GM18861 (cell line): Measurements from ENCODE around the gene ERAL1.
A peak's percentile ranks its signal among the peaks of the same experiment; 100 is the strongest.
"Not testable (repeated sequence)": the region's sequence is repeated elsewhere in the genome, so short reads cannot be mapped to it uniquely, and the experiment has no call there.

Source experiments
- ATAC-seq: cut with Tn5 transposase; IDR thresholded peaks from one replicate; pipeline ENCODE4 v1.9.1; 2021; ENCODE audit not compliant: unreplicated experiment

Gene ERAL1

DNA sequence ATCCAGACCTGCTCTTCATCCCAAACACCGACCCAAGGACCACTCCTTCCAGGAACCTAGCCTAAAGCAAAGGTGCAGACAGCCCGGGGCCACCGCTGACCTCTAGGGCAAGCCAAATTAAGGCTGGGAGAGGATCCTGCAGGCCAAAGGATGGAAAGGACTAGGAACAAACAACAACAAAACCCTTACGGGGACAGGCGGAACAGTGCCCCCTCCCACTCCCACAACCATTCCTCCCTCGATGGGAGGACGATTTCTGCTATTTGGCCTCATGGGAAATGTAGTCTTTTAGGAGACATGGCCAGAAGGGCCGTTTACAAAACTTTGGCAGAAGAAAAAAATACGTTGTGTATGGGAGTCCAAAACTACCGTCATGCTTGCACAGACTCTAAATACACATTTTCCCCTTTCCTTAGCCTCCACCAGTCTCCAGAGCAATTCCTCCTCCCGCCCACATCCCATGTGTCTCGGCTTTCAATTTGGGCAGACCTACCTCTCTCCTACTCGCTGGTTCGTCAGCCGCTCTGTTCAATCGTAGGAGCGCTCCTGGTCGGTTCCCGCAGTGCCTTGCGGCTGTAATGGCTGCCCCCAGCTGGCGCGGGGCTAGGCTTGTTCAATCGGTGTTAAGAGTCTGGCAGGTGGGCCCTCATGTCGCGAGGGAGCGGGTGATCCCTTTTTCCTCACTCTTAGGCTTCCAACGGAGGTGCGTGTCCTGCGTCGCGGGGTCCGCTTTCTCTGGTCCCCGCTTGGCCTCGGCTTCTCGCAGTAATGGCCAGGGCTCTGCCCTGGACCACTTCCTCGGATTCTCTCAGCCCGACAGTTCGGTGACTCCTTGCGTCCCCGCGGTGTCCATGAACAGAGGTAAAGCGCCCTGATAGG, at the start of gene ERAL1:
TSS of gene ERAL1 (plus strand) at position 560 of the 879 bp plus-strand sequence. CDS start at position 579, 19 bp downstream.
- peak; percentile 93 for ATAC-seq

DNA sequence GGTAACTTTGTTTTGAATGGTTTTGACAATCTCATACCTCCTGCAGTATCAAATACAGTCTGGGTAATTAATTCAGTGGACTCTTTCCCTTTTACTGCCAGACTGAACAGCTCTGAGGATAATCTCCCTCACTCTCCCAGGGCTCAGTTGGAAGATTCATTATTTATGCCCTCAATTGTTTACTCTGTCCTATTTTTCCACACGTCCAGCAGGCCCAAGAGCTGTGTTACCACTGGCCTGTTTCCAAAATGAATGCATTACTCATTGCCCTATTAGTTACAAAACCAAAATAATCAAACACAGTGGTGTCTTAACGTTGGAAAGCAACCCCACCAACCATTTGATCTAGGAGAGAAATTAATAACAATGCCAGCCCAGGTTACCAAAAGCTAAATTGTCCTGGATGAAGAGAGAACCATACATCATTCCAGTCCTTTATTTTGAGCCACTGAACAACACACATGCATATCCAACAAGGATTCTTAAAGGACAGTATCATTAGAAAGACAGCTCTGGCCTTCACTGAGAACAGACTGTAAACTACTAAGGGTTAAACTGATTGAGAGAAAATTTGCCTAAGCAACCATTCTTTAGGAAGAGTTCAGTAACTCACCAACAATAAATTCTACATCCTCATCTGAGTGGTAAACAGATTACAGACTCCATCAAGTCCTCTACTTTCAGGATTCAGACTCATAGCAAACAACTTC, 46.7 kb upstream of the ERAL1 start:
- no peak for ATAC-seq

DNA sequence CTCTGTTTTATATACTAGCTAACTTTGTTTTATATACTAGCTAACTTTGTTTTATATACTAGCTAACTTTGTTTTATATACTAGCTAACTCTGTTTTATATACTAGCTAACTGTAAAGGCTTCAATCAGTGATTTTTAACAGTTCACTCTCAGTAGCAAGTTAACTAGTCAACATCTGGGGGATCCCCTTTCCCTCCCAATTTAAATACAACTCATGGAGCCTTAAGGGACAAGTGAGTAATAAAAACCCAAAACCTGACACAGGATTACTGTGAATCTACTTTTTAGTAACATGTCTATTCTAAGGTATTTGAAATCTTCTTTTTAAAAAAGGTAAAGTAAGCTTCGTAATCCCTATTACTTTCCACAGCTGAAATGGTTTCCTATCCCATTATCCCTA, 44.4 kb upstream of the ERAL1 start:
- ATAC-seq, result no peak

DNA sequence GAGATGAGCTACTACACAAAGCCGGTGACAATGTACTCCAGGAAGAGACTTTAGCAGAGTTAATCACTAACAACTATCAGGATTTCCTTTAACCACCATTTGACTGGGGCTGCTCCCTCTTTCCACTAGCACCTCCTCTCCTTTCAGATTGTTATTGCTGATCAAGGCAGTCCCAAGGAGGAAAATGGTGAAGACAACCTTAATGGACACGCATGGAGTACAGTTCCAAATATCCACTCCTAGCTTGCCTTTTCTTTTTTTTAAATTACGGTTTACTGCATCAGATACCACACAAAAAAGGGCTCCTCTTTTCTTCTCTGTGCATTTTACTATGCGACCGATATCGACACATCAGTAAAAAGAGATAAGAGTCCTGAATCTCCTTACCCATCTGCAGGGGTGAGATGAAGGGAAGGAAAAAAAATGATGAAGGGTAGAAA, 43.1 kb upstream of the ERAL1 start:
- no peak for ATAC-seq

DNA sequence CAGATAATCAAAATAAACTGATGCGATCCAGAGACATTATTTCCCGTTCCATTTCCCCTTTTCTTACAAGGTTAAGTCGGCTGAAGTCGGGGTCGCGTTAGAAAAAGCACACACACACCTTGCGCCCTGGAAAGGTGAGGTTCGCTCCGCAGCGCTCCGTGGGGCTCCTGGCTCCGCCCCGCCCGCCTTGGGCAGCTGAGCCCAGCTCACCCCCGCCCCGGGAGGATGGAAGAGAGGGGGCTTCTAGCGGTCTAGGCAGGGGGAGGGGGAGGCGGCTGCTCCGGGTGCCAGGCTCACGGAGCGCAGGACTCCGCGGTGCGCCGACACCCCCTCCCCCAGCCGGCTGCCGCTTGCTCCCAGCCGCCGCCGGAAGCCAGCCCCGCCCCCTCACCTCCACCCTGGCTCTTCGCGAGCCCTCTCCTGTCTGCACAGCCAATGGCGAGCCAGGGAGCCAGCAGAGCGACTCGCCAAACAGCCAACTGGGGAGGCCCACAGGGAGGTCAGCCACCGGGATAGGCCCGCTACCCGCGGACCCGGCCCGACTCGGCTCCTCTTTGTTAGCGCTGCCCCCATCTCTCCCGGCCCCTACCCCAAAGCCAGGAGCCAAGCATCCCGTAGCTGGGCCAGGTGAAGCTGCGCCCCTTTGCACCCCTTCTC, 42.6 kb upstream of the ERAL1 start:
- ATAC-seq, result peak; percentile 91

DNA sequence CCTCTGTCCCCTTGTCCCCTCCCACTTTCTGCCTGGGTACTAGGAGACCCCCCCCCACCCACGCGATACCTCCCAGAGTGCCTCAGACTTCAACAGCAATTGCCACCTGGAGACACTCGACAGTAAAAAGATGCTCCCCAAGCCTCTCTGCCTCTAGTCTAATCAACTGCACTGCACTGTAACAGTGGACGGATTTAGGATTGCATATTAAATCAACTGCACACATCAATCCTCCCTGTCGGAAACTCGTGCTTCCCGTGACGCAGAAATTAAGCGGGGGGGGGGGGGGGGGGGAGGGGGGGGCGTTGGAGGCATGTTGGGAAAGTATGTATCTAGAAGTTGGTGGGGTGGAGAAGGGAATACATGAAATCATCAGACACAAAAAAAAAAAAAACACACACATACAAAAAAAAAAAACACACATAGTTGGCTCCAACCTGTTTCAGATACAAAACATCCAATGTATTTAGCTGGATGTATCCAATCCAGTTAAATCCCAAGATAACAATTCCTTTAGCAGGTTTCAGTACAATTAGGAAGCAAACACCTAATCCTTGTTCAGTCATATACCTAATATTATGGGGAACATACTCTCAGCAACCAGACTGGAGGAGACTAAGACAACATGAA, 42.0 kb upstream of the ERAL1 start:
- no peak for ATAC-seq

DNA sequence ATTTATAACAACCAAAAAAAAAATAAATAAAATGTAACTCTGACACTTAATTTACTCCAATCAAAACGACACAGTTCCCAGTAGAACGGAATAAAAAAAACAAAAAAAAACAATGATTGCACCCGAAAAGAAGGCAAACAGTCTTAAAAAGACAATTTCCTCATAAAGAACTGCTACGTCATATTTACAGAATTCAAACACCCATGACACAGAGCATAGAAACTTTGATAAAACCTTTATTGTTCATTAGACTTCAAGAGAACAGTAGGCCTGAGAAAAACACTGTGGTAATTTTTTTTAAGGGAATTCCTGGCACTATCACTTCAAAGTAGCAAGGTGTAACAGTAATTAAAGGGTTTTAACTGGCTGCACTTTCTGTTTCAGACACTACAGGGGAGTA, 38.3 kb upstream of the ERAL1 start:
- ATAC-seq, result no peak

DNA sequence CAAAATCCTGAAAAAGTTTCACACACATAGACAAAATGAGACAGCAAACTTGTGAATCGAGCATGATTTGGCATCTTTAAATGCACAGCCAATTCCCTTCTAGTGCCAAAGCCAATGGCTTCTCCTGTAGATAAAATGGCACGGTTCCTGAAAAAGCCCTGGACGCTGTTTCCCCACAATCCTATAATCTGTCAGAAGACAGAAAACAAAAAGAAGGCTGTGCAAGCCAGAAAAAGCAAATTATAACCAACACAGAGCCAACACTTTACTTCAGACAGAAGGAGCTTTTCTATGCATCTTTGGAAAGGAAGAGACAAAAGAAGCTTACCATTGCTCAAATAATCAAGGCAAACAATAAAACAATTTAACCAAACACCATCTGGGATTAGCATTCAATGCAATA, 36.0 kb upstream of the ERAL1 start:
- no peak for ATAC-seq

DNA sequence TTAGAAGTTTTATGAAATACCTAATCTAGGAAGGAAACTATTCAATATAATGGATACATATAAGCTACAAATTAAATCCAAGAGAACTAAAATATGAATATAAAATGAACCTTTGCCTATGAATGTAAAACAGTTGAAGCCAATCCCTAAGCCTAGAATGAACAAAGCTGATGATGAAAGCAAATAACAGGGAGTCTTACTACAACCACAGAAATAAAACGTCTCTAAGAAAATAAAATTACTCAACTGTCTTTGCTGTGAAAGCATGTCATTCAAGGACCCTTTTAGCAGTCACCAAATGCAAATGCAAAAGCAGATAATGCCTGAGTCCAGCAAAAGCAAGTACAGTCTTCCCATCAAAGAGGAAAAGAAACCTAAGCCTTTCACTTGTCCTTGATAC, 35.2 kb upstream of the ERAL1 start:
- ATAC-seq, result no peak

DNA sequence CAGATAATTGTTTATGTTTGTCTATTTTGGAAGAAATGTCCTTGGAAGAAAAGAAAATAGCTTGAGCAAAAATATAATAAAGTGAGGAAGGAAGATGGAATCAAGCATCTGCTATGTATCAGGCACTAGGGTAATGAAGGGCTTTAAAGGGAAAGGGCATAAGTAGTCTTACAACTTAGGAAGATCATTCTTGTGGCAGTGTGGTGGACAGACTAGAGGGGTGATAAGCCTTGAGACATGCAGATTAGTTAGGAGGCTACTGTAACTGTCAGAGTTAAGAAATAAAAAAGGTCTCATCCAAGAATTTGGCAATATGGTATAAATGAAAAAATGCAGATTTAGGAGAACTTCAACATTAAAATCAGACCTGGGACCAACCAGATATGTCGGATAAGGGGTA, 27.1 kb upstream of the ERAL1 start:
- ATAC-seq, result no peak

DNA sequence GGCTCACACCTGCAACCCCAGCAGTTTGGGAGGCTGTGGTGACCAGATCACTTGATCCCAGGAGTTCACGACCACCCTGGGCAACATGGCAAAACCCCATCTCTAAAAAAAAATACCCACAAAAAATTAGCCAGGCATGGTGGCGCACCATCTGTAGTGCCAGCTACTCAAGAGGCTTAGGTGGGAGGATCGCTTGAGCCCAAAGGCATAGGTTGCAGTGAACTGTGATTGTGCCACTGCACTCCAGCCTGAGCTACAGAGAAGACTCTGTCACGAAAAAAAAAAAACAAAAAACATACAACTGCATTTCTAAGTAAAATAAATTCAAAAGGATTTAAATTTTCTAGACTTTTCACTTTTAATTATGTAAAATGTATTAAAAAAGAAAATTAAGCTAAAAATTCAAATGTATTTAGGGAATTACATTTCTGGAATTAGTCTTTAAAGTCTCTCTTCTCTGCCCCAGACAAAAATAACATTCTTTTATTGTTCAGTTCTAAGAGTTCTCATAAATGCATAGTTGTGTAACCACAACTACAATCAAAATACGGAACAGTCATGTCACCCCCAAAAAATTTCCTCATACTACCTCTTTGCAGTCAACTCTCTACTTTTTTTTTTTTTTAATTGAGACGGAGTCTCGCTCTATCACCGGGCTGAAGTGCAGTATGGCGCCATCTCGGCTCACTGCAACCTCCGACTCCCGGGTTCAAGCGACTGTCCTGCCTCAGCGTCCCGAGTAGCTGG, 26.3 kb upstream of the ERAL1 start:
- ATAC-seq, result no peak

DNA sequence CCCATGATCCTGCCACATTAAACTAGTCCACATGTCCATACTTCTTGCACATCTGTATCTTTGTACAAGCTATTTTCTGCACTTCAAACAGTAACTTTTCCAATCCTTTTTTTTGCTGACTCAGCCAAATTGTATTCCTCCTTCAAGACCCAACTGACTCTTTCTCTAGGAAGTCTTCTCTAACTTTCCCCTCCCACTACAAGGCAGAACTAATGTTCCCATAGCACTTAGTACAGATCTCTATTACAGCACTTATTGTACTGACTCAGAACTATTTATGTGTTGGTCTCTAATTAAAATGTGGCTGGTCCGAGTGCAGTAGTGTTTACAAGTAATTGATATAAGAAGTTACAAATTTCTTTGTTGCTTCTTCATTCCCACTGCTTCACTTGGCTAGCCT, 20.4 kb upstream of the ERAL1 start:
- no peak for ATAC-seq

DNA sequence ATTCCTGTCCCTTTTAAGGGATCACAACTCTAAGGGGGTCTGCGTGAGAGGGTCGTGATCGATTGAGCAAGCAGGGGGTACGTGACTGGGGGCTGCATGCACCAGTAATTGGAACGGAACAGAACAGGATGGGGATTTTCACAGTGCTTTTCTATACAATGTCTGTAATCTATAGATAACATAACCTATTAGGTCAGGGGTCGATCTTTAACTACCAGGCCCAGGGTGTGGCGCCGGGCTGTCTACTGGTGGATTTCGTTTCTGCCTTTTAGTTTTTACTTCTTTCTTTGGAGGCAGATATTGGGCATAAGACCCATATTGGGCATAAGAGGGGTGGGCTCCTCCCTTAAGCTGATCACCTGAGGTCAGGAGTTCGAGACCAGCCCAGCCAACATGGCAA, 18.3 kb upstream of the ERAL1 start:
- ATAC-seq, result not testable (repeated sequence)

DNA sequence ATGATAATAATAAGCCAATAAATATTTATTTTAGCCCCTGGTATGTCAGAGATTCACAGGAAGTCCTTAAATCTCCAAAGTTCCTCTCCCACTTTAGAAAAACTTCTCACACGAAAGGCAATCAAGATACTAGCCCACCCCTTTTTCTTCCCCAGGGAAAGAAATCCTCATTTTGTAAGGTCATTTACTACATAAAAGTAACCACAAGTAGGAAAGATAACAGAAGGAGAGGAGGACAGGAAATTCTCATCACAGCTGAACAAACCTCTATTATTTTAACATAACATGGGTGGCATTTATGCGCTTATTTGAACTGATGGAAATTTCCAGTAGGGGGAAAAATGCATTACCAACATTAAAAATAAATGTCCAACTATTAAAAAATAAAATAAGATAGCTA, 15.6 kb upstream of the ERAL1 start:
- no peak for ATAC-seq

DNA sequence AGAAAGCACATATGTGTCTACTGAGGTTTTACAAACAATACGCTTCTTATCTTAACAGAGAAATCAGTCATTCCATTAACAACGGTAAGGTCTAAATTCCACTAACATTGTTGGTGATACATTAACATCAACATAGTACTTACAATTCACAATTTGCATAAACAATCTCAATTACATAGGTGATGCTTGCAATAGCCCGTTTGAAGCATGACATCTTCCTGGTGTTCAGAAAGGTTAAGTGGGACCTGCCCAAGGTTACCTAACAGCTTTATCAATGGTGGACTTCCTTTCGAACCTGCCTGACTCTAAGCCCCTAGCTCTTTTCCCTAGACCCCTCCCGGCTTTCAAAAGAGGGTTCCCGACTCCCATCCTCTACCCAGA, 12.9 kb upstream of the ERAL1 start:
- ATAC-seq, result no peak

DNA sequence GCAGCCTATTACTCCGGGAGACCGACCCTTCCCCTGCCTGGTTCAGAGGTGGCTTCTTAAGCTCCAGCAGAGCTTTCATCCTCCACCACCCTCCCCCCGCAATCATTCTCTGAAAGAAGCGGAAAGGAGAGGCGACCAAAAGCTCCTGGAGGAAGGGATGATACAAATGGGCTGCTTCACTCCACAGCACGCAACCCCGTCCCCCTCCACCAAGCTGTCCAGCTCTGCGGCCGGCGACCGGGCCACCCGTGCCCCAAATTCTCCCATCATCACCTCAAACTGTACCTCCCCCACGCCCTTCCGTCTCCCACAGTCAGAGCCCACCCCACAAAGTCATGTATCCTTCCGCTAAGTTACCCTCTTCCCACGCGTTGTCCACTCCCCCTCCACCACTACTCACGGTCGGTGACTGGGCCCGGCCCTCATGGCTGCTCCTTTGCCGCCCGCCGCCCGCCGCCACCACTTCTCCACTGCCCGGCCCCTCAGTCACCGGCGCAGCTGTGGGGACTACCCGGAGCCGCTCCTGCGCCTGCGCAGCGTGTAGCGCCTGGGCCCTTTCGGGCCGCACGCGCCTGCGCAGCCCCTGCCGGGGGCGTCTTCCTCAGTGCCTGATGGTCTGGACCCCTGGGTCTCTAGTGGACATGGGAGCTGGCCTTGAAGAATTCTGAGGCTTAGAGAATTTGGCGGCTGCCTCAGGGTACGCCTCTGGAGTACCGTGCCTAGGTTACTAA, 12.4 kb upstream of the ERAL1 start, which contains the start of gene FAM222B:
TSS of gene FAM222B (minus strand) at position 509 of the 731 bp plus-strand sequence. CDS start 76,123 bp downstream, outside the sequence.
- peak; percentile 84 for ATAC-seq

DNA sequence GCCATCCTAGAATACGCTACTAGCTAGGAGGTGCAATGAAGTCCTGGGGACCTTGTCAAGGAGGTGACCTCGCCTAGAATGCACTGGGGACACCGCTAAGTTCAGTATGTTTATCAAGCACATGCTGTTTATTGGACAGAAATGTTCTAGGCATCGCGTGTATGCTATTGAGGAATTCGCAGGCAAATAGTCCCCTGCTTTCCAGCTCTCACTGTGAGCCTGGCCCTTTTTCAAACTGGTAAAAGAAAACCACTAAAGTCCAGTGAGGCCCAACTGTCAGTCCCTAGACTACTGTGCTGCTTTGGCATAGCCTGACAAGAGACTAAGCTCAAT, 11.0 kb upstream of the ERAL1 start:
- ATAC-seq, result no peak

DNA sequence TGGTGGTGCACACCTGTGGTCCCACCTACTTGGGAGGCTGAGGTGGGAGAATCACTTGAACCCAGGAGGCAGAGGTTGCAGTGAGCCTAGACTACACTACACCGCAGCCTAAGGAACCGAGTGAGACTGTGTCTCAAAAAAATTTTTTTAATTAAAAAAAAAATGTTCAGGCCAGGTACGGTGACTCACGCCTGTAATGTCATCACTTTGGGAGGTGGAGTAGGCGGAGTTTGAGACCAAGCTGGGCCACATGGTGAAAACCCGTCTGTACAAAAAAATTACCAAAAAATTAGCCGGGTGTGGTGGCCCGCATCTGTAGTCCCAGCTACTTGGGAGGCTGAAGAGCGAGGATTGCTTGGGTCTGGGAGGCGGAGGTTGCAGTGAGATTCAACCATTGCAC, 8.6 kb upstream of the ERAL1 start:
- no peak for ATAC-seq

DNA sequence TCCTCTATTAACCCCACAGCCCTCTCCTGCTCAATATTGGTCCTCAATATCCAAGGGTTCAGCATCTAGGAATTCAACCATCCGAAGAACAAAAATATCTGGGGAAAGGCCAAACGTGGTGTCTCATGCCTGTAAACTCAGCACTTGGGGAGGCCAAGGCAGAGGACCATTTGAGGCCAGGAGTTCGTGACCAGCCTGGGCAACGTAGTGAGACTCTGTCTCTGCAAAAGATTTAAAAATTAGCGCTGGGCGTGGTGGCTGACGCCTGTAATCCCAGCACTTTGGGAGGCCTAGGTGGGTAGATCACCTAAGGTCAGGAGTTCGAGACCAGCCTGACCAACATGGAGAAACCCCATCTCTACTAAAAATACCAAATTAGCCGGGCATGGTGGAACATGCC, 8.1 kb upstream of the ERAL1 start:
- ATAC-seq, result not testable (repeated sequence)

DNA sequence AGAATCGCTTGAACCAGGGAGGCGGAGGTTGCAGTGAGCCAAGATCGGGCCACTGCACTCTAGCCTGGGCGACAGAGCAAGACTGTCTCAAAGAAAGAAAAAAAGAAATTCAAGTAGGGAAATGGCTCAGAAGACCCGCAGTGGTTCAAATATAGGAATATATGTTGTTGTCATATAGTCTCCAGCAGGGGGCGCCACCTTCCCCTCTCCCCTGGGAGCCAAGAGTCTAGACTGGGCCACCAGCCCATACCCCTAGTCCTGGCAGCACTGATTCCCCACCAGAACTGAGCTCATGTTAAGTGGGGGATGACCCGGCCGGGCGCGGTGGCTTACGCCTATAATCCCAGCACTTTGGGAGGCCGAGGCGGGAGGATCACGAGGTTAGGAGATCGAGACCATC, 6.1 kb upstream of the ERAL1 start:
- ATAC-seq, result not testable (repeated sequence)
